Stimulated activated CD4-positive, alpha-beta T cell treated with anti-CD3 and anti-CD28 coated beads, TNF-alpha, amount 100 ng/mL, for 4 hours (primary cell): Measurements from ENCODE around the gene IFT20.

Experiments used
- DNase-seq, 3 experiments: peaks; one replicate each; pipeline ENCODE4 v3.0.0-alpha.2; 2020; ENCODE audit warnings: low read depth in 3 of 3

Gene IFT20

GRCh38 chr17:28335201-28335958 is at the start of gene IFT20, which contains the start of gene TNFAIP1:
IFT20 (minus strand) TSS chr17:28335472; CDS start chr17:28331985, 3,487 bp downstream.
TNFAIP1 (plus strand) TSS chr17:28335761; CDS start chr17:28339522, 3,761 bp downstream.
- DNase-seq, result peak; percentile 79 to 97 (median 97)

GRCh38 chr17:28385037-28385400 is 49.7 kb upstream of the IFT20 start:
- no peak for DNase-seq

- DNase-seq, result peak; percentile 34 to 47 (median 34)
These were observed 49.2 kb upstream of the IFT20 start for GRCh38 chr17:28384281-28385036.

- no peak for DNase-seq
These were observed 46.0 kb upstream of the IFT20 start for GRCh38 chr17:28381141-28381825.

GRCh38 chr17:28379814-28380801 is 44.8 kb upstream of the IFT20 start:
- DNase-seq, result no peak

- no peak for DNase-seq
These were observed 37.6 kb upstream of the IFT20 start for GRCh38 chr17:28372945-28373274.

- no peak for DNase-seq
These were observed 37.1 kb upstream of the IFT20 start for GRCh38 chr17:28372203-28372944.

- peak; percentile 67 to 73 (median 73) for DNase-seq
These were observed 36.3 kb upstream of the IFT20 start, which contains the start of gene SARM1 for GRCh38 chr17:28371245-28372202. SARM1 (plus strand) TSS chr17:28371694; CDS start chr17:28372033, 339 bp downstream.

- no peak for DNase-seq
These were observed 35.5 kb upstream of the IFT20 start for GRCh38 chr17:28370744-28371103.

GRCh38 chr17:28370035-28370743 is 34.9 kb upstream of the IFT20 start, which contains the start of gene VTN:
VTN (minus strand) TSS chr17:28370307; CDS start chr17:28370203, 104 bp downstream.
- DNase-seq, result no peak

GRCh38 chr17:28369684-28370034 is 34.4 kb upstream of the IFT20 start:
- DNase-seq, result no peak

- no peak for DNase-seq
These were observed 33.8 kb upstream of the IFT20 start for GRCh38 chr17:28368915-28369683.

- no peak for DNase-seq
These were observed 33.1 kb upstream of the IFT20 start for GRCh38 chr17:28368306-28368831.

GRCh38 chr17:28367641-28368305 is 32.5 kb upstream of the IFT20 start:
- no peak for DNase-seq

- no peak for DNase-seq
These were observed 31.3 kb upstream of the IFT20 start for GRCh38 chr17:28366605-28367004.

GRCh38 chr17:28365487-28365886 is 30.2 kb upstream of the IFT20 start:
- no peak for DNase-seq
